ENCODE measurements around the gene MAML3. TPM values are rescaled to one million over a fixed set of nuclear protein-coding genes. Genes with fewer than 3 reads are reported as not detected.

The MAML3 gene
- total and polyA plus RNA-seq, 2 experiments from 2014 or later, result 1.7 to 6.5 TPM

DNA sequence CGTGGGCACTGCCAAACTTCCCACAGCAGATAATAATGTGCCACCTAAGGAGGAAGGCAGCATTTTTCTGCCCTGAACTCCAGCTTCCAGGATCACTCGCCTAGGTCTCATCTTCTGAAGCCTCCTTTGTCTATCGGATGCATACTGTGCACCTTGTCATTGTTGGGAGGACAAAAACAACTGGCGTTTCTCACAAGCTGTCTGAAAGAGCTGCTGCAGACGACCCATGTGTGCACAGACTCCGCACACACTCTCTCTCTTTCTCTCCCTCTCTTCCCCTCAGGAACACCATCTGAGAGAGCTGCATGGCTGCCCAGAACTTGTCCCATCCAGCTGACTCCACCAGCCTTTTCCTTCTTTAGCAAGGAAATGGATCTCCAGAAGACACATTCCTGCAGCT is 83.0 kb downstream of the MAML3 start:
- H3F3A ChIP-seq (replicated peaks; ENCODE audit: low read depth), result no peaks in the 10 kb centered on the region
- H3K4me1 Mint-ChIP-seq, result peaks cover 14% of the 10 kb centered on the region
- no peak overlapping the region for H3K4me3 ChIP-seq
- no peak overlapping the region for H2AFZ ChIP-seq
- no peak for TF ChIP-seq NANOG (IDR thresholded peaks at IDR 0.05; ENCODE audit: borderline replicate concordance)
- TF ChIP-seq, protein P1, sequence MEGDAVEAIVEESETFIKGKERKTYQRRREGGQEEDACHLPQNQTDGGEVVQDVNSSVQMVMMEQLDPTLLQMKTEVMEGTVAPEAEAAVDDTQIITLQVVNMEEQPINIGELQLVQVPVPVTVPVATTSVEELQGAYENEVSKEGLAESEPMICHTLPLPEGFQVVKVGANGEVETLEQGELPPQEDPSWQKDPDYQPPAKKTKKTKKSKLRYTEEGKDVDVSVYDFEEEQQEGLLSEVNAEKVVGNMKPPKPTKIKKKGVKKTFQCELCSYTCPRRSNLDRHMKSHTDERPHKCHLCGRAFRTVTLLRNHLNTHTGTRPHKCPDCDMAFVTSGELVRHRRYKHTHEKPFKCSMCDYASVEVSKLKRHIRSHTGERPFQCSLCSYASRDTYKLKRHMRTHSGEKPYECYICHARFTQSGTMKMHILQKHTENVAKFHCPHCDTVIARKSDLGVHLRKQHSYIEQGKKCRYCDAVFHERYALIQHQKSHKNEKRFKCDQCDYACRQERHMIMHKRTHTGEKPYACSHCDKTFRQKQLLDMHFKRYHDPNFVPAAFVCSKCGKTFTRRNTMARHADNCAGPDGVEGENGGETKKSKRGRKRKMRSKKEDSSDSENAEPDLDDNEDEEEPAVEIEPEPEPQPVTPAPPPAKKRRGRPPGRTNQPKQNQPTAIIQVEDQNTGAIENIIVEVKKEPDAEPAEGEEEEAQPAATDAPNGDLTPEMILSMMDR (conservative IDR thresholded peaks at IDR 0.05; ENCODE audit: low read depth in 2 of 2), result no peak
- no peak for TF ChIP-seq ZNF114 (CRISPR knock-in tag; IDR thresholded peaks at IDR 0.05)
- DNase-seq (ENCODE audit: low spot score) (no peak), ATAC-seq (no peak)
- no peaks in the 10 kb centered on the region for H3K79me2 ChIP-seq (replicated peaks; ENCODE audit: insufficient read depth)
- H3K9me3 Mint-ChIP-seq, result no peaks in the 10 kb centered on the region
- no peaks in the 10 kb centered on the region for H3K36me3 ChIP-seq (ENCODE audit: insufficient read depth)
- no peaks in the 10 kb centered on the region; the same call in 1 of the 2 replicates for H4K20me1 ChIP-seq (replicated peaks; ENCODE audit: insufficient read depth)
- no peaks in the 10 kb centered on the region for H3K9me2 ChIP-seq (ENCODE audit: insufficient read depth)
- H3K27me3 Mint-ChIP-seq (ENCODE audit: insufficient read depth, low read depth, poor library complexity), result no peaks in the 10 kb centered on the region
- no peak overlapping the region for H3K27ac Mint-ChIP-seq
- peaks cover 4% of the 10 kb centered on the region; the same call in 1 of the 3 replicates for H3K36me3 Mint-ChIP-seq (ENCODE audit: low read depth)
- peaks cover 12% of the 10 kb centered on the region for H3K4me1 ChIP-seq (ENCODE audit: insufficient read depth)
- no peak overlapping the region for H3K4me3 Mint-ChIP-seq
- no peak overlapping the region for H3K27ac ChIP-seq (ENCODE audit: low read depth)
- no peaks in the 10 kb centered on the region for H3K27me3 ChIP-seq (ENCODE audit: insufficient read depth)
- no peak overlapping the region for H3K4me2 ChIP-seq

DNA sequence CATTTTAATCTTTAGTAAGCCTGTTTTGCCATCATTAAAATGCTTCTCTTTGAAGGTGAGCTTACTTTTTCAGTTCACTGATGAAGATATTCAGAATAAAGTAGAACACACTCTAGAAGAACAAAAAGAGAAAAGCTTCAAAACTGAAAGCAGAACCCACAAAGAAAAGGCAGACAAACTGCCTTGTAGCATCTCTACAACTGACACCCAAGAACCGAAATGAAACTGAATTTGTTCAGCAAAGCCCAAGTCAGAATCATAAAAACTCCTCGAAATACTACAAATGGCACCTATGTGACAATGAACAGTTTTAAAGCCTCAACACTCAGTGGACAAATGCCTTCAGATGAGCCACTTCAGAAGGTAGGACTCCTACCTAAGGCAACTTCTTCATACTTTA is 83.6 kb downstream of the MAML3 start:
- Mint-ChIP-seq H3K27ac (no peak overlapping the region), H3K9me3 (no peaks in the 10 kb centered on the region), H3K27me3 (ENCODE audit: insufficient read depth, low read depth, poor library complexity) (no peaks in the 10 kb centered on the region), H3K36me3 (ENCODE audit: low read depth) (peaks cover 4% of the 10 kb centered on the region; the same call in 1 of the 3 replicates), H3K4me1 (peaks cover 14% of the 10 kb centered on the region), H3K4me3 (no peak overlapping the region)
- H3K79me2 ChIP-seq (replicated peaks; ENCODE audit: insufficient read depth), result no peaks in the 10 kb centered on the region
- no peak overlapping the region for H2AFZ ChIP-seq
- H3K4me3 ChIP-seq, result no peak overlapping the region
- H3K27me3 ChIP-seq (ENCODE audit: insufficient read depth), result no peaks in the 10 kb centered on the region
- H3K4me2 ChIP-seq, result no peak overlapping the region
- H3K4me1 ChIP-seq (ENCODE audit: insufficient read depth), result peaks cover 12% of the 10 kb centered on the region
- H4K20me1 ChIP-seq (replicated peaks; ENCODE audit: insufficient read depth), result no peaks in the 10 kb centered on the region; the same call in 1 of the 2 replicates
- no peaks in the 10 kb centered on the region for H3K9me2 ChIP-seq (ENCODE audit: insufficient read depth)
- H3K36me3 ChIP-seq (ENCODE audit: insufficient read depth), result no peaks in the 10 kb centered on the region
- no peak for ATAC-seq
- H3K27ac ChIP-seq (ENCODE audit: low read depth), result no peak overlapping the region
- H3F3A ChIP-seq (replicated peaks; ENCODE audit: low read depth), result no peaks in the 10 kb centered on the region
- no peak for DNase-seq (ENCODE audit: low spot score)
- TF ChIP-seq, protein P2, sequence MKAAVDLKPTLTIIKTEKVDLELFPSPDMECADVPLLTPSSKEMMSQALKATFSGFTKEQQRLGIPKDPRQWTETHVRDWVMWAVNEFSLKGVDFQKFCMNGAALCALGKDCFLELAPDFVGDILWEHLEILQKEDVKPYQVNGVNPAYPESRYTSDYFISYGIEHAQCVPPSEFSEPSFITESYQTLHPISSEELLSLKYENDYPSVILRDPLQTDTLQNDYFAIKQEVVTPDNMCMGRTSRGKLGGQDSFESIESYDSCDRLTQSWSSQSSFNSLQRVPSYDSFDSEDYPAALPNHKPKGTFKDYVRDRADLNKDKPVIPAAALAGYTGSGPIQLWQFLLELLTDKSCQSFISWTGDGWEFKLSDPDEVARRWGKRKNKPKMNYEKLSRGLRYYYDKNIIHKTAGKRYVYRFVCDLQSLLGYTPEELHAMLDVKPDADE (IDR thresholded peaks at IDR 0.05), result no peak
- TF ChIP-seq, protein P3, sequence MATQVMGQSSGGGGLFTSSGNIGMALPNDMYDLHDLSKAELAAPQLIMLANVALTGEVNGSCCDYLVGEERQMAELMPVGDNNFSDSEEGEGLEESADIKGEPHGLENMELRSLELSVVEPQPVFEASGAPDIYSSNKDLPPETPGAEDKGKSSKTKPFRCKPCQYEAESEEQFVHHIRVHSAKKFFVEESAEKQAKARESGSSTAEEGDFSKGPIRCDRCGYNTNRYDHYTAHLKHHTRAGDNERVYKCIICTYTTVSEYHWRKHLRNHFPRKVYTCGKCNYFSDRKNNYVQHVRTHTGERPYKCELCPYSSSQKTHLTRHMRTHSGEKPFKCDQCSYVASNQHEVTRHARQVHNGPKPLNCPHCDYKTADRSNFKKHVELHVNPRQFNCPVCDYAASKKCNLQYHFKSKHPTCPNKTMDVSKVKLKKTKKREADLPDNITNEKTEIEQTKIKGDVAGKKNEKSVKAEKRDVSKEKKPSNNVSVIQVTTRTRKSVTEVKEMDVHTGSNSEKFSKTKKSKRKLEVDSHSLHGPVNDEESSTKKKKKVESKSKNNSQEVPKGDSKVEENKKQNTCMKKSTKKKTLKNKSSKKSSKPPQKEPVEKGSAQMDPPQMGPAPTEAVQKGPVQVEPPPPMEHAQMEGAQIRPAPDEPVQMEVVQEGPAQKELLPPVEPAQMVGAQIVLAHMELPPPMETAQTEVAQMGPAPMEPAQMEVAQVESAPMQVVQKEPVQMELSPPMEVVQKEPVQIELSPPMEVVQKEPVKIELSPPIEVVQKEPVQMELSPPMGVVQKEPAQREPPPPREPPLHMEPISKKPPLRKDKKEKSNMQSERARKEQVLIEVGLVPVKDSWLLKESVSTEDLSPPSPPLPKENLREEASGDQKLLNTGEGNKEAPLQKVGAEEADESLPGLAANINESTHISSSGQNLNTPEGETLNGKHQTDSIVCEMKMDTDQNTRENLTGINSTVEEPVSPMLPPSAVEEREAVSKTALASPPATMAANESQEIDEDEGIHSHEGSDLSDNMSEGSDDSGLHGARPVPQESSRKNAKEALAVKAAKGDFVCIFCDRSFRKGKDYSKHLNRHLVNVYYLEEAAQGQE (IDR thresholded peaks at IDR 0.05; ENCODE audit: unreplicated experiment), result no peak
- TF ChIP-seq, protein P1 (conservative IDR thresholded peaks at IDR 0.05; ENCODE audit: low read depth in 2 of 2), result no peak
- TF ChIP-seq EZH2phosphoT487 (IDR thresholded peaks at IDR 0.05; ENCODE audit: unreplicated experiment), result no peak
- TF ChIP-seq ZNF331 (CRISPR knock-in tag; IDR thresholded peaks at IDR 0.05; ENCODE audit: low read depth), result no peak
- TF ChIP-seq NANOG (IDR thresholded peaks at IDR 0.05; ENCODE audit: borderline replicate concordance), result no peak
- TF ChIP-seq ZNF114 (CRISPR knock-in tag; IDR thresholded peaks at IDR 0.05), result no peak
